Stimulated activated CD8-positive, alpha-beta memory T cell treated with anti-CD3 and anti-CD28 coated beads, Interleukin-4, amount 100 ng/mL, for 1 hour (primary cell): ENCODE results near the gene DGAT2.
"Not testable (repeated sequence)": the region's sequence is repeated elsewhere in the genome, so short reads cannot be mapped to it uniquely, and the experiment has no call there.

Source experiments
- DNase-seq, 2 donors: peaks; one replicate each; pipeline ENCODE4 v3.0.0-alpha.2; 2020; ENCODE audit warnings: low read depth in 2 of 2, low spot score in 1 of 2

Gene DGAT2

GRCh38 chr11:75754933-75755332 lies 13.6 kb upstream of the DGAT2 start:
- not testable (repeated sequence) for DNase-seq

- DNase-seq: no peak
These were observed 10.9 kb upstream of the DGAT2 start for GRCh38 chr11:75757651-75758050.

GRCh38 chr11:75759832-75760231 lies 8.7 kb upstream of the DGAT2 start:
- DNase-seq: no peak

- no peak for DNase-seq
These were observed 8.3 kb upstream of the DGAT2 start for GRCh38 chr11:75760243-75760642.

GRCh38 chr11:75760710-75761493 lies 7.7 kb upstream of the DGAT2 start:
- no peak for DNase-seq

- DNase-seq: no peak
These were observed 6.4 kb upstream of the DGAT2 start for GRCh38 chr11:75762158-75762557.

- DNase-seq: no peak
These were observed 5.7 kb upstream of the DGAT2 start for GRCh38 chr11:75762885-75763284.

GRCh38 chr11:75763846-75764245 lies 4.7 kb upstream of the DGAT2 start:
- no peak for DNase-seq

- DNase-seq: no peak
These were observed 3.5 kb upstream of the DGAT2 start for GRCh38 chr11:75765116-75765515.

GRCh38 chr11:75766443-75767227 lies 1.9 kb upstream of the DGAT2 start:
- DNase-seq: no peak

GRCh38 chr11:75767228-75767572 lies 1.4 kb upstream of the DGAT2 start:
- DNase-seq: no peak

- no peak for DNase-seq
These were observed 826 bp upstream of the DGAT2 start for GRCh38 chr11:75767793-75768111.

- DNase-seq: no peak
These were observed 562 bp downstream of the DGAT2 start for GRCh38 chr11:75768909-75769771.

GRCh38 chr11:75770102-75770501 lies 1.5 kb downstream of the DGAT2 start:
- no peak for DNase-seq

- DNase-seq: no peak
These were observed 3.2 kb downstream of the DGAT2 start for GRCh38 chr11:75771646-75772410.

GRCh38 chr11:75773595-75774353 lies 5.2 kb downstream of the DGAT2 start:
- DNase-seq: no peak

GRCh38 chr11:75775056-75775455 lies 6.5 kb downstream of the DGAT2 start:
- no peak for DNase-seq

GRCh38 chr11:75776546-75776945 lies 8.0 kb downstream of the DGAT2 start:
- no peak for DNase-seq

- DNase-seq: no peak
These were observed 9.0 kb downstream of the DGAT2 start for GRCh38 chr11:75777461-75778110.

GRCh38 chr11:75778962-75779361 lies 10.4 kb downstream of the DGAT2 start:
- DNase-seq: no peak
